GM21825 (cell line): ENCODE measurements around the gene CD300LB.
"Not testable (repeated sequence)": the region's sequence is repeated elsewhere in the genome, so short reads cannot be mapped to it uniquely, and the experiment has no call there.

ENCODE experiments used
- ATAC-seq: cut with Tn5 transposase; IDR thresholded peaks from one replicate; pipeline ENCODE4 v1.9.1; 2021; ENCODE audit warnings: mild to moderate bottlenecking, moderate library complexity; ENCODE audit not compliant: unreplicated experiment

The CD300LB gene

DNA sequence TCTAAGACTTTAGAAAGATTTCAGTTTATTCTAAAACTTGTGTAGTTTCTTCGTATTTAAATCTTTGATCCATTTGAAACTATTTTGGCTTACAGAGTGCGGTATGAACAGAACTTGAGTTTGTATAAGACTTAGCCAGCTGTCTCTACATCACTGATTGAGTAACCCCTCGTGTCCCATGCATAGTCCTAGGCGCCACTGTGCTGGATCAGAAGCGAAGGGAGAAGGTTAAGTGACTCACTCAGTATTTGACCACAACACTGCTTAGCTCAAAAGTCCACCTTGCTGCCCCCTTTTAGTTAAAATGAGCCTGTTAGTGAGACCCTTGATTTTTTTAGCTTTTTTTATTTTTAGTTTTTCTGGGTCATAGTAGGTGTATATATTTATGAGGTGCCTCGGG is 28.4 kb downstream of the CD300LB start:
- no peak for ATAC-seq

DNA sequence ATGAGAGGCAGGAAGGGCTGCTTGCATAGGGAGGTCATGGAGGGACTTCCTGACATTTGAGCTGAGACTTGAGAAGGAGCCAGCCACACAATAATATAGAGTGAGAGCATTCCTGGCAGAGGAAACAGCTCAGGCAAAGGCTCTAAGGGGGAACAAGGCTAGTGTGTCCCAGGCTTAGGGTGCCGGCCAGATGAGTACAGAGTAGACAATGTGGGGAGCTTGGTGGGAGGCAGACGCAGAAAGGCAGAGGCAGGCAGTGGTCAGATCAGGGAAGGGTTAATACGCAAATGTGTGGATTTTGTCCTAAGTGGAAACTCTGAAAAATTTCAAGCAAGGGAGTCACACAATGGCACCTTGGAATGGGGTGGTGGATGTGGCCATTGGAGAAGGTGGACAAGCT is 31.3 kb downstream of the CD300LB start:
- ATAC-seq, result no peak

DNA sequence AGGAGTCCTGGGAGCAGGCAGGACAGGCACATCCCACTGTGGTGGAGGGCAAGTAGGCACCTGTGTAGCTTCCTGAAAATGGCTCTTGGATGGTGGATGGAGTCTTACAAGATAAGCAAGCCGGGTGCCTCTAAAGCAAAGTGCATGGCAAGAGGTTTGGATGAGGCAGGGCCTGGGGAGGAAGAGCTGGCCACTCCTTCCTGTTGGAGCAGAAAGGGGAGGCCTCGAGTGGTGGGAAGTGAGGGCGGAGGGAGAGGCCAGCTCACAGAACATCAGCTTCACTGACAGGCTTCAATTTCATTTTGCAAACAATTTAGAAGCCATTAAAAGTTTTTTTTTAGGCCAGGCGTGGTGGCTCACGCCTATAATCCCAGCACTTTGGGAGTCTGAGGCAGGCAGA is 33.8 kb downstream of the CD300LB start:
- ATAC-seq, result no peak

DNA sequence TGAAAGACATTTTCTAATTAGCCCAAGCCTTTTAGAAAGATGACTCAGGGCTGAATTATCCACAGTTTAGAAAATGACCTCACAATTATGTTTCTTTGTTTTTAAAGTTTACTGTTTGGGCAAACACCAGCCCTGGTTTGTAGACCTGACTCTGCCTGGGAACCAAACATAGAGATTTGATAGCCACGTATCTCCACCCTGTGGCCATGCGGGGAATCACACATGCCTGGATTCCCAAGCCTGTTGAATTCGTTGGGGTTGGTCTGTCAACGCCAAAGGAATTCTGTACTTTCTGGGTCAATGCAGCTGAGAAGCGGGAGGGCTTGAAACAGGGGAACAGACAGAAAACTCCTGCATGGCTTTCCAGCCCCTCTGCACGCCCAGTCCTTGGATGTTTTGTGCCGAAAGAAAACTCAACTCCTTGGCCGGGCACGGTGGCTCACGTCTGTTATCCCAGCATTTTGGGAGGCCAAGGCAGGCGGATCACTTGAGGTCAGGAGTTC is 37.9 kb downstream of the CD300LB start:
- ATAC-seq, result no peak

DNA sequence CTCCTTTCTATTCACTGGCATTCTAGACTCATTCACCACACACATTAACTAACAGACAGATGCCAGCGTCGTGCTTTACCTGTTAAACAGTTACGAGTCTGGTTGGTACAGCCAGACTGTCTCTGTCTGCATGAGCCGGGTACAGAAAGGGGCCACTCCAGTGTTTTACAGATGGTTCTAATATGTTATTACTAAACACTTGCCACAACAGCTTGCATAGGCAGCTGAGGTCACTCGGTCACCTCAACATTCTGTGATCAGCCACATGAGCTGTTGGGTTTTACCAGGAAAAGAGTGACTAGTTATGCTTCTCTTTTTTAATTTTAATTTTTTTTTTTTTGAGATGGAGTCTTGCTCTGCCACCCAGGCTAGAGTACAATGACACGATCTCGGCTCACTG is 39.6 kb downstream of the CD300LB start:
- no peak for ATAC-seq

DNA sequence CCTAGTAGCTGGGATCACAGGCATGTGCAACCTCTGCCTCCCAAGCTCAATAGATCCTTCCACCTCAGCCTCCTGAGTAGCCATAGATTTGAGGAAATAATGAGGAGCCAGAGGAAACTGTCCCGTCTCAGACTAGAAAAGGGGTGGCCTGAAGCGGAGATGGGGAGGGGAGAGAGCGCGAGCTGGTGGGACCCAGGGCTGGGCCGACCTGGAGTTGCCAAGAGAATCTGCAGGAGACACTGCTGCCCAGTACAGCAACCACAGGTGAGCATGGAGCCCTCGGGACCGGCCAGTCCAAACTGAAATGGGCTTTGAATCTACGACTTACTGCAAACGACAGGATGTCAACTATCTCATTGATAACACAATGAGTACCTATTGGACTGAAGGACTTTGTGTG is 40.6 kb downstream of the CD300LB start:
- ATAC-seq, result no peak

DNA sequence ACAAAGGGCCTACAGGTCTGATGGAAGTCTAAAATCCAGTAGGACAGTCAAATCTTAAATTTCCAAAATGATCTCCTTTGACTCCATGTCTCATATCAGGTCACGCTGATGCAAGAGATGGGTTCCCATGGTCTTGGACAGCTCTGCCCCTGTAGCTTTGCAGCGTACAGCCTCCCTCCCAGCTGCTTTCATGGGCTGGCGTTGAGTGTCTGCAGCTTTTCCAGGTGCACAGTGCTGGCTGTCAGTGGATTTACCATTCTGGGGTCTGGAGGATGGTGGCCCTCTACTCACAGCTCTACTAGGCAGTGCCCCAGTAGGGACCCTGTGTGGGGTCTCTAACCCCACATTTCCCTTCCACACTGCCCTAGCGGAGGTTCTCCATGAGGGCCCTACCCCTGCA is 43.0 kb downstream of the CD300LB start:
- ATAC-seq, result not testable (repeated sequence)

DNA sequence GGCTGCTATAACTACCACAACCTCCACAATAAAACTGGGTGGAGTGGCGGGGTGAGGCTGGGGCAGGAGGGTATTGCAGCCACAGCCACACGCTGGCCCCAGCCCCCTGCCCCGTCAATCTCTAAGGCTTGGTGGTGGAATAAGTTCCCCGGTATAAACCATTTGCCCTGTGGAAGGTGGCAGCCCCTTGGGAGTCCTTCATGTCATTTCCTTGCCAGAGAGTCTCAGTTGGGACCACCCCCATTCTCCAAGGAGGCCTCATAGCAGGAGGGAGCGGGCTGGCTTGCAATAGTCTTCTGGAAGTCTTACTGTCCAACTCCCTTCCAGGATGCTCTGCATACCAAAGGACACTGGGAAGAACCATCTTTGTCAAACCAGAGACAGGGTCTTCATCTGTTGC is 45.4 kb downstream of the CD300LB start:
- ATAC-seq, result no peak

DNA sequence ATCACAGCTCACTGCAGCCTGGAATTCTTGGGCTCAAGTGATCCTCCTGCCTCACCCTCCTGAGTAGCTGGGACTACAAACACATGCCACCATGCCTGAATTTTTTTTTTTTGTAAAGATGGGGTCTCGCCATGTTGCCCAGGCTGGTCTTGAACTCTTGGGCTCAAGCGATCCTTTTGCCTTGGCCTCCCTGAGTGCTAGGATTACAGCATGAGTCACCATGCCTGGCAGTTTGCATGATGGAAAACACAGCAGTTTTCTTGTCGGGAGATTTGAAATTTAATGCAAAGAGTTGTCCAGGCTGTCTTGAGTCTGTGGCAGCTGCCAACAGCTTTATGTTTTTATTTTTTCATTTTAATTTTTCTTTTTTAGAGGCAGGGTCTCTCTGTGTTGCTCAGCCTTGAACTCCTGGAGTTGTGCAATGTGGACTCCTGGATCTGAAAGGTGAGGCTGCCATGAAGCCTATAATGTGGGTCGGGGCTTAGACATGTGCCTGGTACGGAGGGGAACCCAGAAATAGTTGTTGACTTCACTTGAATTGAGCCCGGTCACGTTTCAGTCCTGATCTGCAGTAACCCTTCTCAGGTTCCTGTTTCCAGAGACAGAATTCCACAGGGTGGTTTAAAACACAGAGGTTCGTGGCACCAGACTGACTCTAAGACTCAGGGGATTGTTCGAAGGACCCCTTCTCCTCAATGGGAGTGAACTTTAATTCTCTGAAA is 46.1 kb downstream of the CD300LB start:
- no peak for ATAC-seq

DNA sequence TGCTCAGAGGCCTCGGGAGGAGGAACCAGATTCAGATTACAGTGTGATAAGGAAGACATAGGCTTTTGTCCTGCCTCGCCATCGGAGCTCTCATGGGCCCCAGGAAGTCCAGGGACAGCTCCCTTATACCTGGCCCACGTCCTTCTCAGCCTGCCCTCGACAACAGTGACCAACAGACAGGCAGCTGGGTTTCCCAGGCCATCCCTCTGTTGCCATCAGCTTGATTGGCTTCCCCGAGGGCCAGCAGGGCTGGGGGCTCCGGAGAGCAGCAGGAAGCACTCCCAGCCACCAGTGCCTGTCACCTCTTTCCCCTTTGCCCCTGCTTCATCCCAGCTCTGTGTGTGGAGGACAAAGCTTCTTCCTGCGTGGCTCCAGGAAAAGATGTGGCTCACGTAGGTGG is 47.2 kb downstream of the CD300LB start:
- no peak for ATAC-seq

DNA sequence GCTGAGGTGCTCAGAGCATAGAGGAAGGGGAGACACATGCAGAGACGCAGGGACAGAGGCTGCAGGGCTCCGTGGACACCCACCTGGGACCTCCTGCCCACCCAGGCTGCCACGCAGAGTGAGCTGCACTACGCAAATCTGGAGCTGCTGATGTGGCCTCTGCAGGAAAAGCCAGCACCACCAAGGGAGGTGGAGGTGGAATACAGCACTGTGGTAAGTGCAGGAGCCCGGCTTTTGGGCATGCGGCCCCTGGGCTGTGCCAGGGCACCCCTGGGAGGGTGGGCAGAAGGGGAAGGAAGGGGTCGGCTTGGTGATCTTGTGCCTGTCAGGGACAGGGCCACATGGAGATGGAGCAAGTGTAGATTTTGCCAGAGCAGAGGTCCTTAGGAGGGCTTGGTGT is 49.7 kb downstream of the CD300LB start:
- ATAC-seq, result no peak

DNA sequence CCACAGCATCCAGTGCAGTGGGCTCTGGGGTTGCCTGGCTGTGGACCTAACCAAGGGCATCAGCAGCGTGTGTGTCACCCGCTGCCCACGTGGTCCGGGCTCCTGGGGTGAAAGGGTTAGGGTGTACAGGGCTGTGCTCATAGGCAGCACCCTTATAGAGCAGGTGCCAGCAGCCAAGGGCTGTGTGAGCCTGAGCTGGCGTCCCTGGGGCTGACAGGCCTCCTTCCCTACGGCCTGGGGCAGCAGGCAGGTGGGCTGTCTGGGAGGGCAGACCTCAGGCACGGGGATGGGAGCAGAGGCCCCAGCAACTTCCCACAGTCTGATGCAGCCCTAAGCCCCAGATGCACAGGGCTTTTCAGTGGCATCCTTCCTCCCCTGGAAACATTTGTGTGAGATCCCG is 51.0 kb downstream of the CD300LB start:
- ATAC-seq, result no peak

DNA sequence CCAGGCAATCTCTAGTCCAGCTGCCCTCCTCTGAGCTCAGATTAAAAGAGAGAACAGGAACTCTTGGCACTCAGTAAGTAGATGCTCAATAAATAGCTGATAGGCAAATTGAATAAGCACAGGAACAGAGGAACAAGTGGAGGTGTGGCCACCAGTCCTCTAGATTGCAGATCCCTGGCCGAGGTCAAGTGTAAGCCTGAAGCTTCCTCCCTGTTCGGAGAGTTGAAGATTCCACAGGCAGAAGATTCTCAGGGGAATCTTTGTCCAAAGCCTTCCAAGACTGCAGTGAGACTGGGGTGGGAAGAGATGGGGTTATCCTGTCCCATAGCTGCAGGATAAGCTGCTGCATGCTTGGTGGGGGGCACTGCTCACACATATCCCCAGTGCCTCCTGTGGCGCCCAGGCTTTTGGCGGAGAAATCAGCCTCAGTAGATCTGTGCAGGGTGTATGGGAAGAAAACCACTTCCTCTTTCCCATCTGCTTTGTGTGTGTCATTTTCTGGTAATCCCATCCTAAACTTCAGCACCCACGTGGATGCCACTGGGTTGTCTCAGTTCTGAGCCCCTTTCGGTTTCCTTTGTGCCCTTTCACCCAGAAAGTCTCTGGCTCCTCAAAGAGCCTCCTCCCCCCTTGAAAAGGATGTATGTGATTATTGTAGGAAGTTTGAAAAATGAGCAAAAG is 52.7 kb downstream of the CD300LB start:
- no peak for ATAC-seq

DNA sequence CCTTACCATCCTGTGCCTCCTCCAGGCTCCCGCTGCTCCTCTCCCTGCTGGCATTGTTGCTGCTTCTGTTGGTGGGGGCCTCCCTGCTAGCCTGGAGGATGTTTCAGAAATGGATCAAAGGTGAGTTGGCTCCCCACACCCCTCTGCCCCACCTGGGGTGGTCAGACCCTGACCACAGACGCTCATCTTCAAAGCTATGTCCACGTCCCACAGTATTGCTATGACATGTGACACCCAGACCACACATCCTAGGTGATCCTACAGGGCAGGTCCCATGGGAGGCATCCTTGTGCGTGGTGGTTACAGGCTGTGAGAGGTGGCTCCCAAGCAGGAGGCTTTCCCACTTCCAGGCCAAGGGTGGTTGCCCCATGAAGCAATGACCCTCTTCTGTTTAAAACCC is 53.9 kb downstream of the CD300LB start:
- ATAC-seq, result no peak

DNA sequence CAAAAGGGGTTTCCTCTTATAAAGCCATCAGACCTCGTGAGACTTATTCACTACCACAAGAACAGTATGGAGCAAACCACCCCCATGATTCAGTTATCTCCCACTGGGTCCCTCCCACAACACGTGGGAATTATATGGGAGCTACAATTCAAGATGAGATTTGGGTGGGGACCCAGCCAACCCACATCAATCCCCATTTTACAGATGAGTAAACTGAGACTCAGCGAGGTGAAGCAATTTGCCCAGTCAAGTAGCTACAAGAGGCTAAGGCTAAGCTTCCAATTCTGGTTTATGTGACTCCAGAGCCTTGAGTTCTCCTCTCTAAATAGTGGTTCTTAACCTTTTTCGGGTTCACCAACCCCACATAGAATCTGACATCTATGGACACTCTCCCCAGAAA is 56.1 kb downstream of the CD300LB start:
- no peak for ATAC-seq

DNA sequence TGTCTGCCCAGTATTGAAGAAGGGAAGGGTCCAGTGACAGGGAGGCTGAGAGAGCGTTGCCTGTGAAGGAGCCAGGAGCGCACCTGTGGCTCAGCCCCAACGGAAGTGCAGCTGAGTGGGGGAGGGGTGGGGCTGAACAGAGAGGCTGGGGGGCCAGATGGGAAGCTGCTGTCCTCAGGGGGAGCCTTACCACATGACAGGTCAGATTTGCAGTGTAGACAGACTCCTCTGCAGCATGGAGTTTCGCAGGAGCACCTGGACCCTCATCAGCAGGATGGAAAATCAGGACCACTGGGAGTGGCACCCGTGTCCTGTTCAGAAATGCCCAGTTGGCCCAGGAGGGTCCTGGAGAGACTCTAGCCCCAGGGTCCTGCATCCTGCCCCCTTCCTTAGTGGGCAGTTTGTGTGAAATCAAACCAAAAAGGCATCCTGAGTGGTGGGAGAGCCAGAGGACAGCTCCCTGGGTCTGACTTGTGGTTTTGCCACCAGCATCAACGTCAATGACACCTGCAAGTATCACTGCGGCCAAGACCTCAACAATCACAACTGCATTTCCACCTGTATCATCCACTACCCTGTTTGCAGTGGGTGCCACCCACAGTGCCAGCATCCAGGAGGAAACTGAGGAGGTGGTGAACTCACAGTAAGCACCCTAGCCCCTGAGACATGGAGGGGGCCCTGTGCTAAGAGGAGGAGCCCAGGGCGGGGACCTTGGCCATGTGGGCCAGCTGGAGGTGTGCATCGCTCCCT is 57.1 kb downstream of the CD300LB start:
- no peak for ATAC-seq

DNA sequence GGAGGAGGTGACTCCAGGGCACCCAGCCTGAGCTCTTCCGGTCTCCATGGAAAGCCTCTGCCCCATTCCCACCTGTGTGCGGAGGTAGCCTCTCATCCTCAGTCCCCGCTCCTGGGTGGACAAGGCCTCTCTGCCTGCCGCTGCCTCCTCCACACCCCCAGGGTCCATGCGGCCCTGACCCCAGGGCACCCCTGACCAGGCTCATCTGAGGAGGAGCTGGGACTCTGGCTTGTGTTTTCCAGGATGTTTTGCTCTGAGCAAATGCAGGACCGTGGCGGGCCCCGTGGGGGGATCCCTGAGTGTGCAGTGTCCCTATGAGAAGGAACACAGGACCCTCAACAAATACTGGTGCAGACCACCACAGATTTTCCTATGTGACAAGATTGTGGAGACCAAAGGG is 58.0 kb downstream of the CD300LB start:
- no peak for ATAC-seq

DNA sequence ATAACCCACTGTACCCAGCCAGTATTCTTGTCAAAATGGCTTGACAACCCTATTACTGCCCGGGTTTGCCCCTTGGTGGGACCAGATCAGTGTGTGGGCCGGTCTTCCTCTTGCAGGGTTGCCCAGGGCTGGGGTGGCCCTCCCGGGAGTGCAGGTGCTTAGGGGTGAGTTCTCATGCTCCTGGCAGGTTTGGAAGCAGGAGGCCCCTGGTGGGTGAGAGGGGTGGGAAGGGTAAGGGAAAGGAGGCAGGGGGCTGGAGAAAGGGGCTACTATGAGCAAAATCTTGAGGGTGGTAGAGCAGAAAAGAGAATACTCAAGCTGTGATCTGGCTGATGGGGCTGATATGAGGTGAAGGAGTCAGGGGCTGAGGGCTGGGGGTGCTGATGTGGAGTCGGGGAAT is 58.4 kb downstream of the CD300LB start:
- ATAC-seq, result no peak

DNA sequence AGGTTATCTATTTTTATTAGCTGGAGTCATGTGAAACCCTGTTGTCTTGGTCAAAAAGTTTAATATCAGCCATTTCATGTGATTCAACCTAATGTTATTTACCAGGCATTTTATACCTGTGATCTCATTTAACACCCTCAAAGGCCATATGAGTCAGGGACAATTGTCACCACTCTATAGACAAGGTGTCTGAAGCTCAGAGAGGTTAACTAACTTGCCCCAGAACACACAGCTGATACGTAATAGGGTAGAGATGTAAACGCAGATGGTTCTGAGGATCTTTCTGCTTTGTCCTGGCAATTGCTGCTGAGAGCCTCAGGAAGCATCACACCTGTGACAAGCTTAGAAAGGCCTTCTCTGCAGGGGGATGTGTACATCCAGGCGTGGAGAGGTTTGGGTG is 59.9 kb downstream of the CD300LB start:
- ATAC-seq, result no peak
